Measurements from ENCODE around the gene PRELID3B.
A peak's percentile ranks its signal among the peaks of the same experiment; 100 is the strongest.

PRELID3B gene

DNA sequence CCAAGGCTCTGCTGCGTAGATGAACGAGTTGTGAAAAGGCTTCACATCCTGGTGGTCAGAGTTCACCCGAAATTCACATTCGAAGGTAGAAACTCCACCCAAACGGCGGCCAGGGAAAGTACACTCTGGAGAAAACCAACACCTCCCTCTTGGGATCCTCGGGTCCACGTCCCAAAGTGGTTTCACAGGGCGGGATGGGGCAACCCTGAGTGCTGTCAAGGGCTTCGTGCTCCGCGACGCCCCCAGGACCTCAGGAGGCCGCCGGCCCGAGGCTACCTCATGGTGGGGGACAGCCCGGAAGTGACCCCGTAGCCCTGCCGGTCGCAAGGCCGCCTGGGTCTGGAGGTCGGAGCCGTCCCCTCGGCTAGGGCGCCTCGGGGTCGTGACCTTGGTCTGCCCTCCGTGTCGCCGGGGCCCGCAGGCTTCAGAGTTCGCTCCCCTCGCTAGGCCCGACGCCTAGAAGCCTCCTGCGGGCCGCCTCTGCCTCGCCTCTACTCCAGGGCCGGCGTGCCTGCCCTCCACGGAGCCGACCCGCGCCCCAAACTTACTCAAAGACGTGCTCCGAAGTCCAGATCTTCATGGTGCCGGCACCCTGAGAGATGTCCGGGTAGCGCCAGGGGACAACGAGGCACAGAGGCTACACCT lies at the start of gene PRELID3B:
PRELID3B (minus strand) TSS at position 636 of the 645 bp plus-strand sequence; CDS start at position 580, 56 bp downstream.
- DNase-seq, result no peak

DNA sequence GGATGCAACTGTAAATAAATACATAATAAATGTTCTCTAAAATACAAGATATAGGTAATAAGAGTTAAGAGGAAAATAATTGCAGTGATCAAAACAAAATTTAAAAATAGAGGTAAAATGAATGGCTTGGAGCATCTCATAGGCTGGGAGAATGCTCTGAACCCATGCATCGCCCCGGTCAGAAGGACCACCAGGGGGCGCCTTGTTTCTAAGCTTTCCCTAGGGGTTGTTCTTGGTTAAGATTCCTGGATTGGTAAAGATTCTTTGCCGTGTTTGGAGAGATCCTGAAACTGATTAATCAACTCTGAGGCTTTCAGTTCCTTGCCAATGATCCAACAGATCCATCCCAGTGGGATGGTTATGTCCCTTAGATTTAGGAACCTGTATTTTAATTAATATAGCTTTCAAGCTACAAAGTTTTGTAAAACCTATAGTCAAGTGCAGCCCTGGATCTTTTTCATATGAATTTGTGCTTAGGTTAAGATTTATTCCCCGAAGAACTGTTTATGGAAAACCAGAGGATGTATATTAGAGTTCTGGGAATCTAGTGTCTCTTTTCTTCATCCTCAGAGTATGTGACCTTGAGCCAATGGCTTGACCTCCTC lies 45.3 kb upstream of the PRELID3B start:
- DNase-seq, result peak; percentile 95

DNA sequence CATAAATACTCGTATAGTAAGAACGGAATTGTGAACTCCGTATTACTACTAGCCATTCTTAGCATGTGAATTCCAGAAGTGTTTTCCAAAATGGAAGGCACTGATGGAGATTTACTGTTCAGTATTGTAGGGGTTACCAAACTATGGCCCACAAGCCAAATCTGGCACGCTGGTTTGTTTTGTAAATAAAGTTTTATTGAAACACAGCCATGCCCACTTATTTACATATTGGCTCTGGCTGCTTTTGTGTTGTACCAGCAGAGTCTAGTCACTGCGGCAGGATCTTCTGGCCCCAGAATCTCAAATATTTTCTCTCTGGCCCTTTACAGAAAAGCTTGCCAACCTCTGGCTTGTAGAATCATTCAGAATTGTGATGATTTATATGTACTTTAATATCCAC lies 44.3 kb upstream of the PRELID3B start:
- no peak for DNase-seq

DNA sequence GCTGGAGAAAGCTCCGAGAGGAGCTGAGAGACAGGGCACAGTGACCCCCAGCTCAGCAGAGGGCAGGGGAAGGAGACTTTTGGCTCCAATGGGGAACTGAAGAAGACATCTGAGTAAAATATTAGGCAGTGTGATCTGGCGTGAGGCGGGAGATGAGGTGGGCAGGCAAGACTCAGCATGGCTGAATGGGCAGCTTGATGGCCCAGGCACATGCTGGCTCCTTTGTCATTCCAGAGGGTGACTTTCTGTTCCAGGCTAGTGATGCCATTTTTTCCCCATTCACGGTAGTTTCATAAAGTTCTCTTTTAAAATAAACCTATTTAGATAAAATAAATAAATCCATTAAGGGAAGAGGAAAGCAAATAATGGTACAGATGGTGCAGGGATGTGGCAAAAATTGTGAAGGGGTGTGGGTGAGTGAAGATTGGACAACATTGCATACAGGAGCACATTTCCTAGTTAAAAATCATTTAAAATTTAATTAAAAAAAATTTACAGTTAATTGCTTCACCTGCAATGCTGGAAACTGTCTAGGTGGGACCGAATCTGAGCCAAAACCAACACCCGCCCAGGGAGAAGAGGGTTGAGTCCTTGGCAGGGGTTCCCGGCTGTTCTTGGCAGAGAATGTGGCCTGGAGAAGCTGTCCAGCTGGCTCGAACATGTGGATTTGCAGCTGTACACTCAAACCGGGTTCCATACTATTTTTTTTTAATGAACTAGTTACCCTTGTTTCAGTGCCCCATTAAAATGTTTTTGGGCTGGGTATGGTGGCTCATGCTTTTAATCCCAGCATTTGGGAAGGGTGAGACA lies 41.7 kb upstream of the PRELID3B start:
- no peak for DNase-seq

DNA sequence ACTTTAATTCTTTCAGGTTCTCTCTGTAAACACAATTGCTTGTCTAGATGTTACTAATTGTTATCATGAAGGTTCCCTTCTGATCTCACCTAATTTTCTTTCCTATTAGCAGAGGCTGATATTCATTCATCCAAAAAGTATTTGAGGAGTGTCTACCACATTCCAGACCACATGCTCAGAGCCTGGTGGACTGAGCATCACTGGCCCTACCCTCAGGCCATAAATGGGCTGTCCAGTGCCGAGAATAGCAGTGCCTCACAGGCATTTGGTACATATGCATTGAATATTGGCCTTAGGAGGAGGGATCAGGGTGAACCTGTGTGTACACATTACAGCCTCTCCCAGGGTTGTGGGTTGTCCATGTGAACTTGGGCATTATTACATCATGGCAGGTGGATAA lies 40.4 kb upstream of the PRELID3B start:
- no peak for DNase-seq

DNA sequence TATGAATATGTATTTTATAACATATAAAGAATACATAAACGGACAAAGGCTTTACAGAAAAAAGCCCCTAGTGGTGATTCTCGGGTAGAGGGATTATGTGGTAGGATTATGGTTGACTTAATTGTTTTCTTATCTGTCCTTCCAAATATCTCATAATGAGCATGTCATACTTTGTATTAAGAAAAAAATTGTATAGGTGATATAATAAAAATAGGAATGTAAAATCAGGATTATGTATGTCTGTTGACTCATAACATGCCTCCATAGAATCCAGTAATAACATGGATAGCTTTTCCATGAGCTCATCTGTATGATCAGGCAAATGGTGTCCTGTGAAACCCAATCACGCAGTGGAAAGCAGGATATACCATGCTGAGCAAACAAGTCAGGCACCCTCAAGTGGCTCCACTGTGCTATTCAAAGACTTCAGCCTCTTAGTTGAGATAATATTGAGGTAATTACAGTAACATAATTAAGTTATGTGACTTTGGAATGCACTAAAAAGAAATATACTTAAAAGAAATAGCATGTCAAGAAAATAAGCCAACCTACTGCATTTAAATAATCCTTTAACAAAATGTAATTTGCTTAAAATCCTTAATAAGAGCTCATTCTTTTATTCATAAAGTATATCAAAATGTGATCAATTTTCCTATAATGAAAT lies 39.6 kb upstream of the PRELID3B start:
- DNase-seq, result no peak

DNA sequence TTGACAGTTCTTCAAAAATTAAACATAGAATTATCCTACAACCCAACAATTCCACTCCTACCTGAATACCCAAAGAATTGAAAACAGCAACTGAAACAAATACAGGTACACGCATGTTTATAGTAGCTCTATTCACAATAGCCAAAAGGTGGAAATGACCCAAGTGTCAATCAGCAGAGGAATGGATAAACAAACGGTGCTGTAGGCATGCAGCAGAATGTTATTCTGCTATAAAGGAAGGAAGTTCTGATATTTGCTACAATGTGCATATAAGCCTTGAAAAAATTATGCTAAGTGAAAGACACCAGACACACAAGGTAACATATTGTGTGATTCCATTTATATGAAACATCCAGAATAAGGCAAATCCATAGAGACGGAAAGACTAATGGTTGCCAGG lies 38.5 kb upstream of the PRELID3B start:
- no peak for DNase-seq

DNA sequence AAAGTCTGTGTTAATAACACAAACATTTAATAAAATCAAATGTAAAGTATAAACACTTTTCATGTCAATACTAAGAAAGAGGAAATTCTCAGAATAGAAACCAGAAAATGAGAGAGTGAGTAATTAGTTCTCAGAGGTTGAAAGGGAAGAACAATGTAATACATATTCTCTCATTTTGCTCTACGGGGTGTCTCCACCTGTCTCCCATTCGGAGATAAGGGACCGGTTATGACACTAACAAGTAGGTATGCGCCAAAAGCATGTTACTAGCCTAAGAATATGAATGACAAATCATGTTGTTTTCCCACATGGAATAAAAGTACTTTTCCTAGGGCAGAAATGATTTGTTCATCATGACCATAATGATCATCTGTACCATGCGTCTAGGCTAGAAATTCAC lies 35.6 kb upstream of the PRELID3B start:
- no peak for DNase-seq

DNA sequence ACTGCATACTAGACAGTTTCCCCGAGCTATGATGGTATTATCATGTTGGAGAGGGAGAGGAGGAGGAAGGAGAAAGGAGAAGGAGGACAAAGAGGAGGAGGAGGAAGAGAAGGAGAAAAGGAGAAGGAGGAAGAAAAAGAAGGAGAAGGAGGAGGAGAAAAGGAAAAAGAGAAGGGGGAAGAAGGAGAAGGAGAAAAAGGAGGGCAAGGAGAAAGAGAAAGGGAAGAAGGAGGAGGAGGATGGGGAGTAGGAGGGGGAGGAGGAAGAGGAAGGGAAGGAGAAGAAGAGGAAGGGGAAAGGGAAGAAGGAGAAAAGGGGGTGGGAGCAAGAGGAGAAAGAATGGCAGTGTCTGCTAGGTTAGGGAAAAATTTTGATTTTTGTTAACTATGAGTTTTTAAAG lies 35.1 kb upstream of the PRELID3B start:
- DNase-seq, result no peak

DNA sequence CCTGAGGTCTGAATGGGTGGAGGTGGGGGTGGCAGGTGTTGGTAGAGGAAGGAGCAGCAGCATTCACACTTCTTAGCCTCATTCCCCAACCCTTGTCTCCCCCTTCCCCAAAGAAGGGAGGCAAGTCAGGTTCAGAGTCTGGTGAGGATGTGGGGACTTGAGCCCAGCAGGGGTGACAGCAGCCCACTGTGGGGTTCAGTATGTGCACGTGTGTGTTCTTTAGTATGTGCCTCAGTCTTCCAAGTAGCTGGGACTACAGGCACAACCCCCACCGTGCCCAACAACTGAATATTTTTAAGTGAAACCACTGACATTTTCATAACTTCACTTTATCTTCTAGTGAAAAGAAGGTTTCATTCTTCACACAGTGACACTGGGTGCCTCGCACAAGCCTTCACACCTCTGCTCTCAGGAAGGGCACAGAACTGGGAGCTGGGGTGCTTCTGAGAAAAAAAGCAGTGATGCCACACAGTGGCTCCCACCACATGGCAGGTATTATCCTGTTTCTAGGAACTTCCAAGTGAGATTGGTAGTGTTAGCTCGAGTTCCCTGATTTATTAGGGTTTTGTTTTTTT lies 33.4 kb upstream of the PRELID3B start:
- DNase-seq, result no peak

DNA sequence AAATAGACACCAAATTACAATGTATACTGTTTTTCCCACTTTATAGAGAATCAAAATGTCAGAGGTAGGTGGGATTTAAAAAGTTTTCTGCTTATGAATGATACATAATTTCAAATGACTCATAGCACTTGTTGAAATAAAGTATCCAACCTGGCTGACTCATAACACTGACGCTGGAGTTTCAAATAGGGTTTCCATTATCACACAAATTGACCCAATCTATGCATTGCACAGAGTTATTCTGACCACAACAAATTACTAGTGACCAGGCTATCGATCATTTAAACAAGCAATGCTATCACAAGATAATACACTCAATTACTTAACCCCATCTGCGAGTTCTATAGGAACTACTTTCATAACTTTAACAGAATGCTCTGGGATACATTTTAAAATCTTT lies 31.9 kb upstream of the PRELID3B start:
- no peak for DNase-seq

DNA sequence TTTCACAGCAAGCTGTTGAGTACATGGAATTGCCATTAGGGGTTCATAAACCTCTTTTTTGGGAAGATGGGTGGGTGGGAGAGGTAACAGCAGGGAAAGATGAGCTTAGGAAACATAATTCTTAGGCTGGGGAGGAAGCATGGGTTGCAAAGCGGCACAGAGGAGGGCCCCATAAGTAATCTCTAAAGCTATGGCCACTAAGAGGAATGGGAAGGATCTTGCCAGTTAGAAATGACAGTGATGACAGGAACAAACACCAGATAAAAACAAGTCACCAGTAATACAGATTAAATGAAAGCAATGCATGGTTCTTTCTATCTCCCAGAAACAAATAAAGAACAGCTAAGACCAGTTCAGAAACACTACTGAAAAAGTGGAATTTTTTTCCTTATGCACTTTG lies 31.0 kb upstream of the PRELID3B start:
- DNase-seq, result no peak

DNA sequence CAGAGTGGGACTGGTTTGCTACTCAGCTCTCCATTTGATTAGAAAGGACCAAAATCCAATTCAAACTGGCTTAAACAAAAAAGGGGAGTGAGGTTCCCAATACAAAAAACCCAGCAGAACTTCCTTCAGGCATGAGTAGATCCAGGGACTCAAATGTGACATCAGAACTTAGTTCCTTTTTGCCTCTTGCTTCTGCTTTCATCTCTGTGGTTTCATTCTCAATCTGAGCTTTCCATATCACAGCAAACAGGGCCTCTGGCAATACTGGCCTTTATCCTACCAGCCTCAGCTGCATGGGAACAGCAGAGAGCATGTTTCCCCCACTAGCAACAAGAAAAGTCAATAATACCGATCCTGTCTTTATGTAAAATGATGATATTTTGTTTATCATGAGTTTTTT lies 28.6 kb upstream of the PRELID3B start:
- DNase-seq, result no peak

DNA sequence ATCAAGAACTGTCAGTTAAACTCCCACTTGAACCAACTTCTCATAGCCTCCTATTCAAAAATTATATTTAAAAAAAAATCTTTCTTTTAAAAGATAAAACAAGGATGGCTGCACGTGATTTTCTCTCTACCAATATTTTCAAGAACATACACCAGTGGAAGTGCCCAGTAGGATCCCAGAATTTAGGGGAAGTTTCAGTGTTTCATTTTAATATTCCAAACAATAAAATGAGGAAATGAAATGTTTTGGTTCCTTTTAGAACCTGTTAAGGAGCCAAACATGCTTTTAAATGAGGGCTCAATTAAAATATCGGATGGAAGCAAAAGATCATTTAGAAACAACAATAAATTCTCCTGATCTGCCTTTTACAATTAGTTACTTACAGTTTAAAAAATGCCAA lies 26.4 kb upstream of the PRELID3B start:
- no peak for DNase-seq

DNA sequence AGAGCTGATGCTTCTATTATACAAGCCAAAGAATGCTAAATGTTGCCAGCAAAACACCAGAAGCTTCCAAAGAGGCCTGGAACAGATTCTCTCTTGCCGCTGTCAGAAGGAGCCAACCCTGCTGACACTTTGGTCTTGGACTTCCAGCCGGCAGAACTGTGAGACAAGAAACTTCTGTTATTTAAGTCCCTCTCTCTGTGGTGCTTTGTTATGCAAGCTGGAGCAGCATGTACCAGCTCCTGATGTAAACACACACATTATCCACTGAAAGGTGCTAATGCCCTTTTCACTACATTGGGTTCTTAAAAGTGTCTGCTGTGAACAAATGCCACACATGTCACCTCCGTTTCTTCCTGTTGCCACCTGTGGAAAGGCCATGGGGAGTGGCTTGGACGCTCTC lies 25.9 kb upstream of the PRELID3B start:
- no peak for DNase-seq

DNA sequence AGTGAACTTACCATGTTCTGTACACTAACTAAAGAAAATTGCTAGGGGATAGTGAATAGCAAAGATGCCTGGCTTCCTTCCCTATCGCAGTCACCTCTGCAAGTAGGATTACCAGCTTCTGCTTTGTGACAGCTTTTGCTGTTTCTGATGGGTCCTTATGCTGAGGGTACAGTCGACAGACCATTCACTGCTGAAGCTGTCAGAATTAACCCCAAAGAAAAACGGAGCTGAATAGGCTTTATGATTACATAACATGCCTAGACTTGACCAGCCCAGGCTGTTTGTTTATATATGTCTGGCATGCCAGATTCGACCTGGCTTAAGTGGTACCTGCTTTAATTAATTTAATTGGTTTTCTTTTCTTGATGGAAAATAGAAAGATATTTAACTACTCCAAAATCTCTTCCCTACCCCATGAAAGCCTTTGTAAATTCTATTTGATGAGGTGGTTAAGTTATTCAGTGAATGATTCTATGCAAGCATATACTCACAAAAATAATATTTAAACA lies 21.7 kb upstream of the PRELID3B start:
- no peak for DNase-seq

DNA sequence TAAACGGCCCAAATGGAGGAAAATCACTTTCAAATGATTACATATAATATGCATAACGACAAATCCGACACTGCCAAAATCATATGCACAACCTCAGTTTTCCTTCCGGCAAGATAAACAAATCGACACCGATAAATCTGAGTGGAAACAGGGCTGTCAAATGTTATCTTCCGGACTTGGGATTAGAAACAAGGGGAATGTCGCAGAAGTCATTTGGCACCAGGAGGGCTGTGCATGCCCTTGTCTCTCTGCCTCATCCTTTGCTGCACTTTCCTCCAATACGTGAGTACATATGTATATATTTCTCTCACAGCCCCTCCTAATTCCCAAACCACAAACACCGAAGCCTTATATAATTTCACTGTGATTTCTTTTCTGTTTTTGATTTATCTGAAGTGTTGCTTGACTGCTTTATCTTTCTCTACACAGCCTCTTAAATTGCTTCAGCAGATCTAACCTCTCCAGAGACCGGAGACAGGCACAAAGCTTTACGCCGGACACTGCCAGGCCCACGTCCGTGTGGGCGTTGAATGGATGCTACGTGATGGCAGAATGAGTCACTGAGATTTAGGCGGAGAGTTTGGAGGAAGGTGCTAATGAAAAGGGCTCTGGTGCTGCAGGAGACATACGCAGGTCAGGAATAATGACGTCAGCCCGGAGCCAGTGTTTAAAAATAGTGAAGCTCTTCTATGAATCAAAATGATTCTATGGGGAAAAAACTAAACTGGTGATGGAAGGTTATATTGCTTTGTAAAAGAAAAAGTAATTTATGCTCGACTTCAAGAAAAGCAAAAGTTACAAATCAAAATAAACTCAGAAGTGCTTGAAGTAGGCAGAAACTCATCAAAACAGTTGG lies 21.0 kb upstream of the PRELID3B start:
- DNase-seq, result no peak

DNA sequence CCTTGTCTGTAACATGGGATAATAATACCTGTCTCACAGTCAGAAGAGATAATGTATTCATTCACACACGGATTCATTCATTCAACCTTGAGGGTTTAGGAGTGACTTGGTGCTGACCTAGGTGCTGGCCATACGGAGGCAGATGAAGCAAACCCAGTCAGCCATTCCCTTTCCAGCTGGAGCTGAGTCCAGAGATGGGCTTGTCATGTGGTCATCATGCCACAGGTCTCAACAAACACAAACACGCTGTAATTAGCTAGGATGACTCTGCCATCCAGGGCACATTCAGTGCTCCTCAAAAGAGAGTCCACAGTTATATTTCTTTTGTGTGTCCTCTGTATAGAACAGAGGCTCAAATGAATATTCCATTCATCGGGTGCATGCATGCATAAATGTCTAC lies 19.5 kb upstream of the PRELID3B start:
- DNase-seq, result no peak

DNA sequence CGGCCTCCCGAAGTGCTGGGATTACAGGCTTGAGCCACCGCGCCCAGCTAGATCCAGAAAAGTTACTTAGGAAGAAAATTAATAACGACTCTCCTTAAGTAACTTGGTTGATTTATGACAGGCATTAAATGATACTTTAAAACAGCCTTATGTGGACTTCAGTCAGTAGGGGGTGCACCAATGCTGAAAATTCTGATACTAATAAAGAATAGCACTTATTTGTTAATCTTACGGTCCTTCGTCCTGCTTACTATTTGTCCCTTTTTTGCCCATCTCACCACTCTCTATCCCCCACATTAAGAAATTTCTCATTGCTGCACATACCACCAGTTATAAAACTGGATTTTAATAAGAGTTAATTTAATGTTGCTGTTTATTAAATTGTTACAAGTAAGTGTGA lies 12.7 kb upstream of the PRELID3B start:
- DNase-seq, result no peak

DNA sequence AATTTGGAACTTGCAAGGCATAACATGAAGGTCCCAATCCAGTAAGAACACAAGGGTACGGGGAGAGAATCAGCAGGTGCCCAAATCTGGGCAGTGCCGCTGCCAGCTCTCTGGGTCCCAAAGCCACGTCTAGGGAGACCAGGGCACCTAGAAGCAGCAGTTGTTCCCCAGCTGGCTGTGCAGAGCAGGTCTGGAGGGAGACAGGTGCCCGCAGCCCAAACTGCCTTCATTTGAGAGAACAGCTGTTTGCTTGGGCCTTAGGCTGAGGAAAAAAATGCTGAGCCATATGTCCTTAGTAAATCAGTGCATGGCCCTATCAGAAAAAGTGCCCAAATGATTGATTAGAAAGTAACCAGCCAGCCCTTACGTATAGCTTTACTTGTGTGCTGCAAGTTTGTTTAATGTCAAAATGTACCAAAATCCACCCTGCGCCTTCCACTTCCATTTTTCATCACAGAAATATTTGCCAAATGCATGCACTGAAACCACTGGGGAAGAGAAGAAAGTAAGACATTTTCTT lies 9.1 kb upstream of the PRELID3B start:
- DNase-seq, result no peak

DNA sequence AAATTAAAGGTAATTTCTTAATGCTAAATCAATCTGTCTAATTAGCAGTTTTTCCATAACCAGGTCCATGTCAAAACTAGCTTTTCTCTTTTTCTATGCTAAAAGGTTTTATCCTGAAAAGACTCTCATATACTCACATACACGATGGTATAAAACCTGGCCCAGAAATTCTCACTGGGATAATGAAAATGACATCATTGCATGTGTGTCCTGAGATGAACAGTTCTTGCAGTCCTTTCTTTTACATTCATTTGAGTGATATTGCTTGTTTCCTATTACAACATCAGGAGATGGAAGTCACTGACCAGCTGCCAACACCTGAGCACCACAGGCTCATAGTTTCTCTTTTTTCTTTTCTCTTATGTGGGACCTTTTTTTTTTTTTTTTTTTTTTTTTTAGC lies 7.9 kb upstream of the PRELID3B start:
- no peak for DNase-seq

DNA sequence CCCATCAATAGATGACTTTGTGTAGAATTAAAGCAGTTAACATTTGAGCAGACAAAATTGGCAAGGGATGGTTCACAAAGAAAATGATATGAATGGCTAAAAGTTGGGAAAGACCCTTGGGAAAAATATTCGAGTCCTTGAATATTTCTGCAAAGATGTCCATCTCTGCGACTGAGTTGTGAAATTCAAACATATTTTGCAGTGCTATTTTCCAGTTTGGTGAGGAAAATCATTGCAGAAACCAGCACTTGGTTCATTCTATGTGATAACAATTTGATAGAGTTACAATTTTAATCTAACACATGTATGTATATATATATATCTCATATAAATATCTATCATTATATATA lies 6.1 kb upstream of the PRELID3B start:
- no peak for DNase-seq
